WTC11 (cell line): ENCODE measurements around the gene OSBPL10. TPM values are rescaled to one million over a fixed set of nuclear protein-coding genes. Genes with fewer than 3 reads are reported as not detected.
A peak's percentile ranks its signal among the peaks of the same experiment; 100 is the strongest.

Experiments
- ATAC-seq: fragments of 200-7000 bp; cut with Tn5 transposase; 2 replicates; pipeline ENCODE4 v1.10.0; 2021; ENCODE audit warnings: mild to moderate bottlenecking, moderate library complexity
- CTCF ChIA-PET: fragments of 300-600 bp; sonication (Branson Sonifier 250); formaldehyde crosslinking; loops from one replicate; lab custom pipeline; 2021; ENCODE audit warnings: antibody characterized with exemption; lab: Charles Lee
- POLR2A ChIA-PET: fragments of 350-600 bp; sonication (Branson Sonifier 250); formaldehyde crosslinking; loops from one replicate; lab custom pipeline; 2021; ENCODE audit warnings: antibody characterized with exemption; lab: Charles Lee
- DNase-seq: peaks from one replicate; pipeline ENCODE4 v3.0.0; 2021; ENCODE audit warnings: low spot score
- H3K27ac Mint-ChIP-seq: 2 replicates; pipeline ENCODE4 v1.8.0; 2021; ENCODE audit warnings: mixed read lengths
- H3K27me3 Mint-ChIP-seq: 2 replicates; pipeline ENCODE4 v1.8.0; 2021; ENCODE audit warnings: low read depth, mild to moderate bottlenecking, moderate library complexity, mixed read lengths
- H3K36me3 Mint-ChIP-seq: 2 replicates; pipeline ENCODE4 v1.8.0; 2021; ENCODE audit warnings: mixed read lengths
- H3K4me1 Mint-ChIP-seq: 2 replicates; pipeline ENCODE4 v1.8.0; 2022; ENCODE audit warnings: mixed read lengths
- H3K4me3 Mint-ChIP-seq: 2 replicates; pipeline ENCODE4 v1.8.0; 2021; ENCODE audit warnings: mild to moderate bottlenecking, moderate library complexity, mixed read lengths
- H3K9me3 Mint-ChIP-seq: 2 replicates; pipeline ENCODE4 v1.8.0; 2021; ENCODE audit warnings: mixed read lengths
- GTF2I ChIP-seq: fragments of 250-450 bp; sonication (Bioruptor Pico); conservative IDR thresholded peaks from 2 replicates; pipeline ENCODE4 v1.4.0; 2021; ENCODE audit warnings: mild to moderate bottlenecking
- OVOL2 ChIP-seq: fragments of 250-450 bp; sonication (Bioruptor Pico); IDR thresholded peaks from 2 replicates; pipeline ENCODE4 v1.9.0; 2021; ENCODE audit warnings: mild to moderate bottlenecking, borderline replicate concordance
- SP1 ChIP-seq: sonication (generic); formaldehyde crosslinking; conservative IDR thresholded peaks from 2 replicates; pipeline ENCODE4 v1.8.1; 2022; ENCODE audit warnings: missing genetic modification reagents
- TP53 ChIP-seq: sonication (generic); formaldehyde crosslinking; IDR thresholded peaks from 2 replicates; pipeline ENCODE4 v1.8.1; 2023; ENCODE audit warnings: mild to moderate bottlenecking, missing genetic modification reagents
- ZNF232 ChIP-seq: sonication (generic); formaldehyde crosslinking; IDR thresholded peaks from 2 replicates; pipeline ENCODE4 v1.8.0; 2022; ENCODE audit warnings: mild to moderate bottlenecking, missing genetic modification reagents
- ZNF317 ChIP-seq: sonication (generic); formaldehyde crosslinking; IDR thresholded peaks from 2 replicates; pipeline ENCODE4 v1.8.1; 2023; ENCODE audit warnings: low read depth, mild to moderate bottlenecking, moderate library complexity, missing genetic modification reagents, borderline replicate concordance
- total RNA-seq: library from RNA; stranded (reverse); gene quantifications from 3 replicates; pipeline ENCODE4 v1.2.3, GENCODE V29; 2021
- TF ChIP-seq, protein P1 (sequence below): fragments of 250-450 bp; sonication (Bioruptor Pico); IDR thresholded peaks from 2 replicates; pipeline ENCODE4 v1.9.0; 2021; ENCODE audit warnings: moderate library complexity, mild to moderate bottlenecking, inconsistent platforms, borderline replicate concordance
- TF ChIP-seq, protein P2 (sequence below): sonication (generic); formaldehyde crosslinking; IDR thresholded peaks from 2 replicates; pipeline ENCODE4 v1.8.0; 2022; ENCODE audit warnings: mild to moderate bottlenecking, missing genetic modification reagents
- TF ChIP-seq, protein P3 (sequence below): sonication (generic); formaldehyde crosslinking; IDR thresholded peaks from 2 replicates; pipeline ENCODE4 v1.8.1; 2022; ENCODE audit warnings: mild to moderate bottlenecking, moderate library complexity, missing genetic modification reagents
- TF ChIP-seq, protein P4 (sequence below): sonication (generic); formaldehyde crosslinking; IDR thresholded peaks from 2 replicates; pipeline ENCODE4 v1.8.0; 2023; ENCODE audit warnings: missing genetic modification reagents, mild to moderate bottlenecking, borderline replicate concordance
- TF ChIP-seq, protein P5 (sequence below): sonication (generic); formaldehyde crosslinking; IDR thresholded peaks from 2 replicates; pipeline ENCODE4 v1.8.1; 2023; ENCODE audit warnings: mild to moderate bottlenecking, missing genetic modification reagents, moderate library complexity
- TF ChIP-seq, protein P6 (sequence below): fragments of 250-450 bp; sonication (Bioruptor Pico); IDR thresholded peaks from 2 replicates; pipeline ENCODE4 v2.1.2; 2022; ENCODE audit warnings: mild to moderate bottlenecking, moderate library complexity
- TF ChIP-seq, protein P7 (sequence below): fragments of 250-450 bp; sonication (Bioruptor Pico); IDR thresholded peaks from 2 replicates; pipeline ENCODE4 v1.9.0; 2021; ENCODE audit warnings: mild to moderate bottlenecking, borderline replicate concordance

OSBPL10 gene
- total RNA-seq, 1 experiment from 2014 or later: 84.1 TPM

DNA sequence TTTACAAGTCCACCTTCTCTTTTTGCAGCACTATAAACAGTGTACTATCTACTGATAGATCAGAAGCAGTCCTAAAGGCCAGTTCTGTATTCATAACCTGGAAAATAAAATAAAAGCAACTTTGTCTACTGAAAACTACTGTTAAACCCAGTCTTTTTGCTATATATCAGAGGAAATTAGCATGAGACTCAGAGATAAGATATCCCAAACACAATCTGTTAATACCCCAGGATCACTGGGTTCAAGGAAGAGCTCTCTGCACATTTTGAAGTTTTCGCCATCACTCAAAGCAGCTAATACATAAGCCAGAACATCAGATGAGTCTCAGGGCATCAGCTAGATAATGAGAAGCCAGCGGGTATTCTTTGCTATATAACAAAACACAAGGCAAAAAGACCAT is 21.8 kb downstream of the OSBPL10 start:
- peaks cover 19% of the 10 kb centered on the region for H3K9me3 Mint-ChIP-seq
- POLR2A ChIA-PET: interaction anchor here (1.6 to 2.8 kb wide), 2 partner anchors 12 to 23 kb away, joined by 4 to 12 read pairs; partner anchors contain the start of genes OSBPL10 and ZNF860
- TF ChIP-seq, protein P1, sequence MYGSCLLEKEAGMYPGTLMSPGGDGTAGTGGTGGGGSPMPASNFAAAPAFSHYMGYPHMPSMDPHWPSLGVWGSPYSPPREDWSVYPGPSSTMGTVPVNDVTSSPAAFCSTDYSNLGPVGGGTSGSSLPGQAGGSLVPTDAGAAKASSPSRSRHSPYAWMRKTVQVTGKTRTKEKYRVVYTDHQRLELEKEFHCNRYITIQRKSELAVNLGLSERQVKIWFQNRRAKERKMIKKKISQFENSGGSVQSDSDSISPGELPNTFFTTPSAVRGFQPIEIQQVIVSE (CRISPR knock-in tag): no peak
- no peak for TF ChIP-seq TP53 (CRISPR knock-in tag)
- TF ChIP-seq, protein P2, sequence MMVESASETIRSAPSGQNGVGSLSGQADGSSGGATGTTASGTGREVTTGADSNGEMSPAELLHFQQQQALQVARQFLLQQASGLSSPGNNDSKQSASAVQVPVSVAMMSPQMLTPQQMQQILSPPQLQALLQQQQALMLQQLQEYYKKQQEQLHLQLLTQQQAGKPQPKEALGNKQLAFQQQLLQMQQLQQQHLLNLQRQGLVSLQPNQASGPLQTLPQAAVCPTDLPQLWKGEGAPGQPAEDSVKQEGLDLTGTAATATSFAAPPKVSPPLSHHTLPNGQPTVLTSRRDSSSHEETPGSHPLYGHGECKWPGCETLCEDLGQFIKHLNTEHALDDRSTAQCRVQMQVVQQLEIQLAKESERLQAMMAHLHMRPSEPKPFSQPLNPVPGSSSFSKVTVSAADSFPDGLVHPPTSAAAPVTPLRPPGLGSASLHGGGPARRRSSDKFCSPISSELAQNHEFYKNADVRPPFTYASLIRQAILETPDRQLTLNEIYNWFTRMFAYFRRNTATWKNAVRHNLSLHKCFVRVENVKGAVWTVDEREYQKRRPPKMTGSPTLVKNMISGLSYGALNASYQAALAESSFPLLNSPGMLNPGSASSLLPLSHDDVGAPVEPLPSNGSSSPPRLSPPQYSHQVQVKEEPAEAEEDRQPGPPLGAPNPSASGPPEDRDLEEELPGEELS: no peak
- TF ChIP-seq SP1 (CRISPR knock-in tag): no peak
- TF ChIP-seq, protein P3, sequence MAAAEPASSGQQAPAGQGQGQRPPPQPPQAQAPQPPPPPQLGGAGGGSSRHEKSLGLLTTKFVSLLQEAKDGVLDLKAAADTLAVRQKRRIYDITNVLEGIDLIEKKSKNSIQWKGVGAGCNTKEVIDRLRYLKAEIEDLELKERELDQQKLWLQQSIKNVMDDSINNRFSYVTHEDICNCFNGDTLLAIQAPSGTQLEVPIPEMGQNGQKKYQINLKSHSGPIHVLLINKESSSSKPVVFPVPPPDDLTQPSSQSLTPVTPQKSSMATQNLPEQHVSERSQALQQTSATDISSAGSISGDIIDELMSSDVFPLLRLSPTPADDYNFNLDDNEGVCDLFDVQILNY (CRISPR knock-in tag): no peak
- no peak for TF ChIP-seq OVOL2
- TF ChIP-seq, protein P4, sequence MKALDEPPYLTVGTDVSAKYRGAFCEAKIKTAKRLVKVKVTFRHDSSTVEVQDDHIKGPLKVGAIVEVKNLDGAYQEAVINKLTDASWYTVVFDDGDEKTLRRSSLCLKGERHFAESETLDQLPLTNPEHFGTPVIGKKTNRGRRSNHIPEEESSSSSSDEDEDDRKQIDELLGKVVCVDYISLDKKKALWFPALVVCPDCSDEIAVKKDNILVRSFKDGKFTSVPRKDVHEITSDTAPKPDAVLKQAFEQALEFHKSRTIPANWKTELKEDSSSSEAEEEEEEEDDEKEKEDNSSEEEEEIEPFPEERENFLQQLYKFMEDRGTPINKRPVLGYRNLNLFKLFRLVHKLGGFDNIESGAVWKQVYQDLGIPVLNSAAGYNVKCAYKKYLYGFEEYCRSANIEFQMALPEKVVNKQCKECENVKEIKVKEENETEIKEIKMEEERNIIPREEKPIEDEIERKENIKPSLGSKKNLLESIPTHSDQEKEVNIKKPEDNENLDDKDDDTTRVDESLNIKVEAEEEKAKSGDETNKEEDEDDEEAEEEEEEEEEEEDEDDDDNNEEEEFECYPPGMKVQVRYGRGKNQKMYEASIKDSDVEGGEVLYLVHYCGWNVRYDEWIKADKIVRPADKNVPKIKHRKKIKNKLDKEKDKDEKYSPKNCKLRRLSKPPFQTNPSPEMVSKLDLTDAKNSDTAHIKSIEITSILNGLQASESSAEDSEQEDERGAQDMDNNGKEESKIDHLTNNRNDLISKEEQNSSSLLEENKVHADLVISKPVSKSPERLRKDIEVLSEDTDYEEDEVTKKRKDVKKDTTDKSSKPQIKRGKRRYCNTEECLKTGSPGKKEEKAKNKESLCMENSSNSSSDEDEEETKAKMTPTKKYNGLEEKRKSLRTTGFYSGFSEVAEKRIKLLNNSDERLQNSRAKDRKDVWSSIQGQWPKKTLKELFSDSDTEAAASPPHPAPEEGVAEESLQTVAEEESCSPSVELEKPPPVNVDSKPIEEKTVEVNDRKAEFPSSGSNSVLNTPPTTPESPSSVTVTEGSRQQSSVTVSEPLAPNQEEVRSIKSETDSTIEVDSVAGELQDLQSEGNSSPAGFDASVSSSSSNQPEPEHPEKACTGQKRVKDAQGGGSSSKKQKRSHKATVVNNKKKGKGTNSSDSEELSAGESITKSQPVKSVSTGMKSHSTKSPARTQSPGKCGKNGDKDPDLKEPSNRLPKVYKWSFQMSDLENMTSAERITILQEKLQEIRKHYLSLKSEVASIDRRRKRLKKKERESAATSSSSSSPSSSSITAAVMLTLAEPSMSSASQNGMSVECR: no peak
- no peak for TF ChIP-seq ZNF317 (CRISPR knock-in tag)
- TF ChIP-seq ZNF232 (CRISPR knock-in tag): no peak
- no peak for TF ChIP-seq GTF2I (CRISPR knock-in tag)
- TF ChIP-seq, protein P5, sequence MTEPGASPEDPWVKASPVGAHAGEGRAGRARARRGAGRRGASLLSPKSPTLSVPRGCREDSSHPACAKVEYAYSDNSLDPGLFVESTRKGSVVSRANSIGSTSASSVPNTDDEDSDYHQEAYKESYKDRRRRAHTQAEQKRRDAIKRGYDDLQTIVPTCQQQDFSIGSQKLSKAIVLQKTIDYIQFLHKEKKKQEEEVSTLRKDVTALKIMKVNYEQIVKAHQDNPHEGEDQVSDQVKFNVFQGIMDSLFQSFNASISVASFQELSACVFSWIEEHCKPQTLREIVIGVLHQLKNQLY (CRISPR knock-in tag): no peak
- TF ChIP-seq, protein P6, sequence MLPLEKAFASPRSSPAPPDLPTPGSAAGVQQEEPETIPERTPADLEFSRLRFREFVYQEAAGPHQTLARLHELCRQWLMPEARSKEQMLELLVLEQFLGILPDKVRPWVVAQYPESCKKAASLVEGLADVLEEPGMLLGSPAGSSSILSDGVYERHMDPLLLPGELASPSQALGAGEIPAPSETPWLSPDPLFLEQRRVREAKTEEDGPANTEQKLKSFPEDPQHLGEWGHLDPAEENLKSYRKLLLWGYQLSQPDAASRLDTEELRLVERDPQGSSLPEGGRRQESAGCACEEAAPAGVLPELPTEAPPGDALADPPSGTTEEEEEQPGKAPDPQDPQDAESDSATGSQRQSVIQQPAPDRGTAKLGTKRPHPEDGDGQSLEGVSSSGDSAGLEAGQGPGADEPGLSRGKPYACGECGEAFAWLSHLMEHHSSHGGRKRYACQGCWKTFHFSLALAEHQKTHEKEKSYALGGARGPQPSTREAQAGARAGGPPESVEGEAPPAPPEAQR (CRISPR knock-in tag): no peak
- TF ChIP-seq, protein P7, sequence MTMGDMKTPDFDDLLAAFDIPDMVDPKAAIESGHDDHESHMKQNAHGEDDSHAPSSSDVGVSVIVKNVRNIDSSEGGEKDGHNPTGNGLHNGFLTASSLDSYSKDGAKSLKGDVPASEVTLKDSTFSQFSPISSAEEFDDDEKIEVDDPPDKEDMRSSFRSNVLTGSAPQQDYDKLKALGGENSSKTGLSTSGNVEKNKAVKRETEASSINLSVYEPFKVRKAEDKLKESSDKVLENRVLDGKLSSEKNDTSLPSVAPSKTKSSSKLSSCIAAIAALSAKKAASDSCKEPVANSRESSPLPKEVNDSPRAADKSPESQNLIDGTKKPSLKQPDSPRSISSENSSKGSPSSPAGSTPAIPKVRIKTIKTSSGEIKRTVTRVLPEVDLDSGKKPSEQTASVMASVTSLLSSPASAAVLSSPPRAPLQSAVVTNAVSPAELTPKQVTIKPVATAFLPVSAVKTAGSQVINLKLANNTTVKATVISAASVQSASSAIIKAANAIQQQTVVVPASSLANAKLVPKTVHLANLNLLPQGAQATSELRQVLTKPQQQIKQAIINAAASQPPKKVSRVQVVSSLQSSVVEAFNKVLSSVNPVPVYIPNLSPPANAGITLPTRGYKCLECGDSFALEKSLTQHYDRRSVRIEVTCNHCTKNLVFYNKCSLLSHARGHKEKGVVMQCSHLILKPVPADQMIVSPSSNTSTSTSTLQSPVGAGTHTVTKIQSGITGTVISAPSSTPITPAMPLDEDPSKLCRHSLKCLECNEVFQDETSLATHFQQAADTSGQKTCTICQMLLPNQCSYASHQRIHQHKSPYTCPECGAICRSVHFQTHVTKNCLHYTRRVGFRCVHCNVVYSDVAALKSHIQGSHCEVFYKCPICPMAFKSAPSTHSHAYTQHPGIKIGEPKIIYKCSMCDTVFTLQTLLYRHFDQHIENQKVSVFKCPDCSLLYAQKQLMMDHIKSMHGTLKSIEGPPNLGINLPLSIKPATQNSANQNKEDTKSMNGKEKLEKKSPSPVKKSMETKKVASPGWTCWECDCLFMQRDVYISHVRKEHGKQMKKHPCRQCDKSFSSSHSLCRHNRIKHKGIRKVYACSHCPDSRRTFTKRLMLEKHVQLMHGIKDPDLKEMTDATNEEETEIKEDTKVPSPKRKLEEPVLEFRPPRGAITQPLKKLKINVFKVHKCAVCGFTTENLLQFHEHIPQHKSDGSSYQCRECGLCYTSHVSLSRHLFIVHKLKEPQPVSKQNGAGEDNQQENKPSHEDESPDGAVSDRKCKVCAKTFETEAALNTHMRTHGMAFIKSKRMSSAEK (CRISPR knock-in tag): no peak
- peaks cover 26% of the 10 kb centered on the region for H3K36me3 Mint-ChIP-seq
- H3K27me3 Mint-ChIP-seq: no peaks in the 10 kb centered on the region
- ATAC-seq (no peak), DNase-seq (no peak)
- CTCF ChIA-PET: no interaction called here
- peaks cover 67% of the 10 kb centered on the region for H3K4me1 Mint-ChIP-seq
- H3K4me3 Mint-ChIP-seq: peak overlapping the region; percentile 75
- H3K27ac Mint-ChIP-seq: peak overlapping the region; percentile 99
